Stimulated activated CD4-positive, alpha-beta T cell treated with anti-CD3 and anti-CD28 coated beads, Interleukin-2, amount 100 ng/mL, for 4 hours (primary cell): Measurements from ENCODE around the gene CRACDL.
"Not testable (repeated sequence)": the region's sequence is repeated elsewhere in the genome, so short reads cannot be mapped to it uniquely, and the experiment has no call there.

Experiments
- DNase-seq: peaks from one replicate; pipeline ENCODE4 v3.0.0-alpha.2; 2020; ENCODE audit warnings: low read depth

The CRACDL gene

DNA sequence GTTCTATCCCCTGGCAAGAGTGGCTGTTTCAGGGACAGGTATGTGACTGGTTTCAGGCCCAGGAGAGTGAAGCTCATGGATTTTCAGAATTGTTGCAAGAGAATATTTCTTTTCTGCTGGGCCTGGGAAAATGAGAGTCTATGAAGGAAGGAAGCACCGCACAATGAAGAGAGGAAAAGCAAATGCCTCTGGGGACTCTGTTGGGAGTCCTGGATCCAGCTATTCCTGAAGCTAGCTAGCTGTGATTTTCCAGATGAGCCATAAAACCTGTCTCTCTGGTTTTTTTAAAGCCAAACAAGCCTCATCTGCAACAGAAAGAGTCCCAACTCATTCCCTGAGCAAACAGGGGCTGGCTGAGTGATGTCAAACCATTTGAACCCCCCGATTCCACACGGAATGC lies 53.7 kb downstream of the CRACDL start:
- no peak for DNase-seq

GRCh38 chr2:98881153-98881650 lies 54.8 kb downstream of the CRACDL start:
- no peak for DNase-seq

DNA sequence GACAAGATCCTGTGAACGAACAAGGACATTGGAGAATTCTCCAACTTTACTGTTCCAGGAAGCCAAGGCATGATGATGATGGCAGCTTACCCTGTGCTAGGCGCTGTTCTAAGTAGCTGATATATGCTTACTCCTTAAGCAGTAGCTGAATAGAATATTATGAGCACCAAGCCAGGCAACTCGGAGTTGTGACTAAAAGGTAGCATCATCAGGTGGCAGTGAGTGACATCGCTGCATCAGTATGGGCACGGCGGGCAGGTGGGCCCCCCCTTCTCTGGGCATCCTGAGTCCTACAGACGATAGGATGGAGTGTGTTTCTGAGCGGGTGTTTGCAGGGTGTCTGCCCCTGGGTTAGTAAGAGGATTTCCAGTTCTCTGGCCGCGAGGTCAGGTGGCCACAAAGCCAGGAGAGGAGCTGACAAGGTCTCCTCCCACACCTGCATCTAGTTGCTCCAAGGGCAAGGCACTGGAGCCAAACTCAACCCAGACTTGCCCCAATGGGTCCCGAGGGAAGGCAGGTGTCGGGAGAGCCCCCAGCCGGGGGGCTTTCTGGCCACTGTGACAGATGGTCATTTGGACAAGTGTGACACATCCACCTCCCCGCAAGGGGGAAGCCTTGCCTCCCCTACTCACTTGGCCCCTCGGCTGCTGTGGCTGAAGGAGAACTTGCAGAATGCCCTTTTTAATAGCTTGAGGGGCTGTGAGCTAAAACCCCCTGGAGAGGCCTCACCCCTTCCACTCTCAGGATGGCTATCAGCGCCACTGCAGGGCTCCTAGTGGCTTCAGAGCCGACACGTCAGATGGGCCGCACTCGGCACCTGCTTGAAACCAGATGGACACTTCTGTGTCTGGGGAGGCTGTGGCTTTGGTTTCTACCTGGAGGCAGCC lies 55.5 kb downstream of the CRACDL start:
- no peak for DNase-seq

GRCh38 chr2:98877658-98878057 lies 58.4 kb downstream of the CRACDL start:
- DNase-seq: not testable (repeated sequence)

DNA sequence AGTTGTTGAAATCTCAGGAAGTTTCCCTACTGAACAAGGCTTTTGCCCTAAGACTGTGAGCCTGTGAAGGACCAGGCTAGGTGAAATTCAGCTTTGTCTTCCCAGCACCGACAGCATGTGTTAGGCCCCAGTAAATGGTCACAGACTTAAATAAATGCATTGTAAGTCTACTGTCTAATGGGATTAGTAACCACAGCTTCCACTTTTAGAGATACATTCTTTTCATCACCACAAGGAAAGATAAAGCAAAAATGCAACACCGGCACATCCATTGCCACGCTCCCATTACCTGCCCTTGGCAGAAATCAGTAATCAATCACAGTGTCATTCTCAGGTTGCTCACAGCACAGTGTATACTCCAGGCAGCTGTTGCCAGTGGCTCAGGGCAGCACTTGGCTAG lies 59.3 kb downstream of the CRACDL start:
- no peak for DNase-seq

GRCh38 chr2:98875746-98876145 lies 60.3 kb downstream of the CRACDL start:
- DNase-seq: no peak

GRCh38 chr2:98875081-98875728 lies 60.8 kb downstream of the CRACDL start:
- DNase-seq: no peak

DNA sequence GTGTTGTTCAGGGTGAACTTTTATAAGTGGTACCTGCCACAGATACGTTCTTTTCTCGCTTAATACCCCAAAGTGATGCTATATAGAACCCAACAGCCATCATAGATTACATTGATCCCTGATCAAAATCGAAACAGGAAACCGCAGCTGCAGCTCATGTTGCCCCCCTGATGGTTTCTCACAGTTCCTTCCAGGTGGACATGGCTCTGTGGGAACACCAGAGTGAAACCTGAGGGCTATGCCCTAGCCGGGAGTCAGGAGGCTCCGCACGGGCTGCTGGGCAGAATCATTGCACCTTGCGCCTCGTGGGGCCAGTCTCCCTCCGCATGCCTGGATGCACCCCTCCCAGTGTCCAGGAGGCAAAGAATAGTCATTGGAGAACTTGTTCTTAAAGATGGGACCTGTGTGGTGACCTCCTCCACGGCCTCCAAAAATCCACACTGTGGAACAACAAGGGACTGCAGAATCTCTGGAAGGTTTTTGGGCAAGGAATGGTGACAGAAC lies 61.8 kb downstream of the CRACDL start:
- no peak for DNase-seq

DNA sequence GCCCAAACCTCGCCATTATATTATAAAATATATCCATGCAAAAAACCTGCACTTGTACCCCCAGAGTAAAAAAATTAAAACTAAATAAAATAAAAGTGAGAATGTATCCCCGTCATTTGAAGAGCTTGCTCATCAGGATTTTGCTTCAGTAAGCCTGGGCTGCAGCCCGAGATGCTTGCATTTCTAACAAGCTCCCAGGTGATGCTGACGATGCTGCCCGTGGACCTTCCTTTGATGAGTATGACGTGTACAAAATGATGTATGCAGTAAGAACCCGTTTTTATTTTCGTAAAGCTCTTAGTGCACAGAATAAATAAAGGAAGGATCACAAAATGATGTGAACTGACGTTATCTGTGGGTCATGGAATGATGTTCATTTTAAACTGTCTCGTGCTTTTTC lies 63.5 kb downstream of the CRACDL start:
- no peak for DNase-seq

DNA sequence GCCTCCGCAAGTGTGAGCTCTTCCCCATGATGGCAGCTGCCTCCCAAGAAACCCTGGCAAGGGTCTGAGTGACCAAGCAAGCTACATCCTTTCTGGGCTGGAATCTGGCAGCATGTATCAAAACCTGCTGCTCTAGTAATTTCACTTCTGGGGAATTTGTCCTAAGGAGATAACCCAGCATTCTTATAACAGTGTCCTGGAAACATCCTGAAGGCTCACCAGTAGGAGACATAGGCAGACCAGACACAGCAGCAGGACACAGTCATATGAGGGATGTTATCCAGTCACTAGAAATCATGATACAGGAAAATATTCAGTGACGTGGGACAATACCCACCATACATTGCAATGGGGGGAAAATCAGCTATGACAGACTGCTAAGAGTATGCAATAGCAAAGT lies 64.5 kb downstream of the CRACDL start:
- DNase-seq: no peak

DNA sequence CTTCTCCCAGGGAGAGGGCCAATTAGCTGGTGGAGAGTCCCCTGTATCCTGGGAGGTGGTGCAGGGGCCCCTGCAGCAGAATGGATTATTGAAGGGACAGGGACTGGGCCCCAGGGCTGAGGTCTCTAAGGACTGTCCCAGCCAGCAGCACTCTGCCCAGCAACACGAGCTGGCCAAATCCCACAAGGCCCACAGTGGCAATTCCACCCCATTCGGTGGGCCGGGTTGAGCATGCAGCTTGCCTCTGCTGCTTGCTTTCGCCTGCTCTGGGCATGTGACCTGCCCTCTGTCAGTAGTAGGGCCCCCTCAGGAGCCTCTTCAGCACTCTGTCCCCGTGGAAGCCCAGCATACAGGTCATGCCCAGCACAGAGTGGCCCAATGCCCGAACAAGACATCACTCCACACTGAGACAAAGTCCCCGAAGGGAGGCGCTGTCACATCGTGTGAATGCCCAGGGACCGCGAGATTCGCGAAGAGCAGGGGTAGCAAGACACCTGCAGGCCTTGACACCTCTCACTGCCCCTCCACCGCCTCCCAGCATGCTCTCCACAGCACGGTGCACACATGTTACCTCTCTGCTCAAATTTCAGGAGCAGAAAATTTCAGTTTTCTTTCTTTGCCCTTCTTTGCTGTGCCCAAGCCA lies 65.4 kb downstream of the CRACDL start:
- DNase-seq: no peak

- DNase-seq: no peak
Measured at GRCh38 chr2:98869870-98870269, 66.2 kb downstream of the CRACDL start.

DNA sequence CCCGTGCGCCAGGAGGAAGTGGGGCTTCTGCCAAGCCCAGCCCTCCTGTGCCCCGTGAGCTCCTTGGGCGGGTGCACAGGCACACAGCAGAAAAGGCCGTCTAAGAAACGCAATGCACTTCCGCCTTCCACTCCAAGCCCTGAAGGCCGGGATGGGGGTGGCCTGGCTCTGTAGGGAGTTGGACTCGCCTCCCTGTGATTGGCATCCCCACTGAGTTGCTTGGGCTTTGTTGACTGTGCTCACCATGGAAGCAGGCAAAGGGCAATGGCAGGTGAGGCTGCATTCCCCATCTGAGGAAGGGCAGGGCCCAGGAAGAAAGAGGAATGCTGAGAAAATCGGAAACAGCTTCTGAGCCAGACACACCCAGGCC lies 66.8 kb downstream of the CRACDL start:
- DNase-seq: no peak

GRCh38 chr2:98868548-98869271 lies 67.3 kb downstream of the CRACDL start:
- no peak for DNase-seq

GRCh38 chr2:98867539-98868309 lies 68.3 kb downstream of the CRACDL start:
- no peak for DNase-seq

- DNase-seq: no peak
Measured at GRCh38 chr2:98866033-98866432, 70.0 kb downstream of the CRACDL start.

DNA sequence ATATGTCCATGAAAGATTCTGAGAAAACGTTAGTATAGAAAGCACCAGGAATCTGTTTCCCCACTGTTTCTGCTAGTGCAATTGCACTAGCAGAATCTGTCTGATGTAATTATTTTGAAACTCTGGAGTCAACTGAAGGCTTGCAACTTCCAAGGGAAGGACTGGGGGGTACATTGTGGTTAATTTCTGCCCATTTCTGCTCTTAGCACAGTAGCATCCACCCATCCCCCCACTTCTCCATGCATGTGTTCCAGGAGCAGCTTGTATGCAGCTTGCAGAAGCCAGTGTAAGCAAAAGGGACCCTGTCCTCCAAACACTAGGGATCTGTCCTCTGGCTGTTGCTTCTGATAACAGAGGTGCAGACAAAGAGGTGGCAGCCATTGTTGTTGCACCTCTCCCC lies 74.4 kb downstream of the CRACDL start:
- no peak for DNase-seq

DNA sequence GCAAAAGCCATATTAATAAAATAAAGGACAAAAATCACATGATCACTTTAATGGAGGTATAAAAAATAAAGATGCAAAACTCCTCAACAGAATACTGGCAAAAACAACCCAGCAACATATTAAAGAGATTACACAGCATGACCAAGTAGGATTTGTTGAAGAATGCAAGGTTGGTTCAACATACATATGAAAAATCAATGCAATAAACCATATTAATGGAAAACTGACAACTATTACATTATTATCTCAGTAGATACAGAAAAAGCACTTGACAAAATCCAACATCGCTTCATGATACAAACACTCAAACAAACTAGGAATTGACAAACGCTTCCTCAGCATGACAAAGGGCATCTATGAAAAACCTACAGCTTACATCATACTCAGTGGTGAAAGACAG lies 76.7 kb downstream of the CRACDL start:
- DNase-seq: no peak

DNA sequence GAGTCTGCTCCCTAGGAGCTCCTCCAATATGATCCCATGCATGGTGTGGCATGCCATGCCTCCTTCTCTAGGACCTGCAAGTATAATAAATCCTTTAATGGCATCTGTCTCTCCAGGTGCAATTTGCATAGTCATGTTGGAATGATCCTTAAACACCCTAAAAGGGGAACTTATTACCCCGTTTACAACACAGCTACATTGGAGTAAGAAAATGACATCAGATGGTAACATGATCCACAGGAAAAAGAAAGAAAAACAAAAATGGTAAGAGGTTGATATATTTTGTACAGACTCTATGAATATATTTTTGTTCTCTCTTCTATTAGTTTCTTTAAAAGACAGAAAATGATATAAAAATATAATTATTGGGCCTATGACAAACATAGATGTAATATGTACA lies 79.0 kb downstream of the CRACDL start:
- no peak for DNase-seq

DNA sequence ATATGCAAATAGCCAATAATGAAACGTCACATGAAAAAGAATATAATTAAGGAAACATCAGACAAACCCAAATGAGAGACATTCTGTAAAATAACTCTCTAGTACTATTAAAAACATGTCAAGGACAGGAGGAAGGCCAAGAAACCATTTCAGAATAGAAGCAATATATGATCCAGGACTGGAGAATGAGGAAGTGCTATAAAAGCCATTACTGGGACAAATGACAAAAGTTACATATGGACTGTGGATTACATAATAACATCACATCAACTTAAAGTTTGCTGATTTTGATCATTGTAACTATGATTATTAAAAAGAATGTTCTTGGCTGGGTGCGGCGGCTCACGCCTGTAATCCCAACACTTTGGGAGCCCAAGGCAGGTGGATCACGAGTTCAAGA lies 81.3 kb downstream of the CRACDL start:
- no peak for DNase-seq

GRCh38 chr2:98852932-98853331 lies 83.1 kb downstream of the CRACDL start:
- no peak for DNase-seq
